H9 (cell line): ENCODE results near the gene TTC7B. TPM values are rescaled to one million over a fixed set of nuclear protein-coding genes. Genes with fewer than 3 reads are reported as not detected.

Source experiments
- DNase-seq: peaks from one replicate; pipeline ENCODE4 v3.0.0-alpha.2; 2017
- H2AFZ ChIP-seq: one replicate; pipeline ENCODE4 v1.6.1; 2013; ENCODE audit warnings: mild to moderate bottlenecking, low read length, control low read depth, moderate library complexity
- H2AK5ac ChIP-seq: 2 replicates; pipeline ENCODE4 v1.6.1; 2013; ENCODE audit warnings: low read length, control low read depth, mixed read lengths; ENCODE audit not compliant: insufficient read length
- H2BK120ac ChIP-seq: one replicate; pipeline ENCODE4 v1.6.1; 2013; ENCODE audit warnings: low read depth, mild to moderate bottlenecking, low read length, control low read depth, inconsistent platforms; ENCODE audit not compliant: poor library complexity, severe bottlenecking
- H2BK12ac ChIP-seq: 2 replicates; pipeline ENCODE4 v1.6.1; 2013; ENCODE audit warnings: low read length, control low read depth, mixed read lengths, low read depth; ENCODE audit not compliant: insufficient read length
- H2BK15ac ChIP-seq: 2 replicates; pipeline ENCODE4 v1.6.1; 2013; ENCODE audit warnings: low read depth, low read length, control low read depth
- H2BK20ac ChIP-seq: one replicate; pipeline ENCODE4 v1.6.1; 2013; ENCODE audit warnings: low read depth, mild to moderate bottlenecking, low read length, control low read depth, inconsistent platforms; ENCODE audit not compliant: poor library complexity, severe bottlenecking
- H2BK5ac ChIP-seq: 2 replicates; pipeline ENCODE4 v1.6.1; 2013; ENCODE audit warnings: low read length, control low read depth, mixed read lengths; ENCODE audit not compliant: insufficient read length
- H3K14ac ChIP-seq: 2 replicates; pipeline ENCODE4 v1.6.1; 2013; ENCODE audit warnings: low read length, control low read depth; ENCODE audit not compliant: insufficient read depth
- H3K18ac ChIP-seq: 2 replicates; pipeline ENCODE4 v1.6.1; 2013; ENCODE audit warnings: low read depth, mild to moderate bottlenecking, mixed read lengths, low read length, control low read depth; ENCODE audit not compliant: insufficient read length
- H3K23ac ChIP-seq: 2 replicates; pipeline ENCODE4 v1.6.1; 2013; ENCODE audit warnings: low read length, control low read depth, mixed read lengths, low read depth; ENCODE audit not compliant: insufficient read length
- H3K23me2 ChIP-seq: 2 replicates; pipeline ENCODE4 v1.6.1; 2013; ENCODE audit warnings: low read depth, mild to moderate bottlenecking, mixed read lengths, low read length, control low read depth; ENCODE audit not compliant: insufficient read length, poor library complexity, severe bottlenecking
- H3K27ac ChIP-seq: 2 replicates; pipeline ENCODE4 v1.5.1; 2013; ENCODE audit warnings: low read length, control low read depth, mixed read lengths, low read depth; ENCODE audit not compliant: insufficient read length
- H3K27me3 ChIP-seq: 2 replicates; pipeline ENCODE4 v1.6.1; 2013; ENCODE audit warnings: low read length, control low read depth, inconsistent platforms; ENCODE audit not compliant: insufficient read depth
- H3K4ac ChIP-seq: 2 replicates; pipeline ENCODE4 v1.6.1; 2013; ENCODE audit warnings: low read depth, mild to moderate bottlenecking, control low read depth, inconsistent platforms, low read length, moderate library complexity
- H3K4me1 ChIP-seq: 2 replicates; pipeline ENCODE4 v1.6.1; 2013; ENCODE audit warnings: low read length, control low read depth, inconsistent platforms; ENCODE audit not compliant: insufficient read depth
- H3K4me2 ChIP-seq: 2 replicates; pipeline ENCODE4 v1.6.1; 2013; ENCODE audit warnings: low read length, control low read depth, mixed read lengths; ENCODE audit not compliant: insufficient read length, insufficient read depth
- H3K56ac ChIP-seq: 2 replicates; pipeline ENCODE4 v1.6.1; 2013; ENCODE audit warnings: low read depth, mild to moderate bottlenecking, mixed read lengths, low read length, control low read depth; ENCODE audit not compliant: insufficient read length
- H3K79me1 ChIP-seq: 2 replicates; pipeline ENCODE4 v1.6.1; 2013; ENCODE audit warnings: low read depth, mild to moderate bottlenecking, moderate library complexity, low read length, control low read depth, inconsistent platforms; ENCODE audit not compliant: insufficient read depth, poor library complexity, severe bottlenecking
- H3K79me2 ChIP-seq: 2 replicates; pipeline ENCODE4 v1.6.1; 2013; ENCODE audit warnings: low read length, control low read depth, inconsistent platforms; ENCODE audit not compliant: insufficient read depth
- H3K9ac ChIP-seq: 2 replicates; pipeline ENCODE4 v1.6.1; 2013; ENCODE audit warnings: low read length, control low read depth, mixed read lengths; ENCODE audit not compliant: insufficient read length; ENCODE audit errors: extremely low read depth
- H3K9me3 ChIP-seq: one replicate; pipeline ENCODE4 v1.6.1; 2013; ENCODE audit warnings: low read depth, low read length, inconsistent platforms; ENCODE audit not compliant: control insufficient read depth
- H3T11ph ChIP-seq: one replicate; pipeline ENCODE4 v1.6.1; 2013; ENCODE audit warnings: mild to moderate bottlenecking, low read length, control low read depth, inconsistent platforms
- H4K20me1 ChIP-seq: one replicate; pipeline ENCODE4 v1.6.1; 2013; ENCODE audit not compliant: control insufficient read depth, insufficient read length, insufficient read depth
- H4K5ac ChIP-seq: 2 replicates; pipeline ENCODE4 v1.6.1; 2013; ENCODE audit warnings: low read depth, mild to moderate bottlenecking, mixed read lengths, low read length, control low read depth; ENCODE audit not compliant: insufficient read length
- H4K8ac ChIP-seq: replicated peaks from 2 replicates; pipeline ENCODE4 v1.6.1; 2013; ENCODE audit warnings: low read length, control low read depth, mixed read lengths, low read depth; ENCODE audit not compliant: insufficient read length
- H4K91ac ChIP-seq: 2 replicates; pipeline ENCODE4 v1.6.1; 2013; ENCODE audit warnings: low read depth, mild to moderate bottlenecking, moderate library complexity, mixed read lengths, low read length, control low read depth; ENCODE audit not compliant: insufficient read length
- H3K27ac Mint-ChIP-seq, 3 experiments: 2 replicates in 2 of 3; 3 replicates in 1 of 3; pipeline ENCODE4 v1.8.0; 2020 to 2021; ENCODE audit warnings: mixed read lengths in 3 of 3, mild to moderate bottlenecking in 1 of 3, moderate library complexity in 1 of 3
- H3K27me3 Mint-ChIP-seq: 2 replicates; pipeline ENCODE4 v1.8.0; 2021; ENCODE audit warnings: low read depth, mild to moderate bottlenecking, moderate library complexity, mixed read lengths
- H3K36me3 Mint-ChIP-seq, 3 experiments: 2 replicates in 2 of 3; 3 replicates in 1 of 3; pipeline ENCODE4 v1.8.0; 2020 to 2021; ENCODE audit warnings: low read depth in 3 of 3, mixed read lengths in 3 of 3; ENCODE audit not compliant: insufficient read depth in 1 of 3
- H3K4me1 Mint-ChIP-seq, 2 experiments: 2 replicates each; pipeline ENCODE4 v1.8.0; 2020; ENCODE audit warnings: mixed read lengths in 2 of 2
- H3K4me3 Mint-ChIP-seq, 2 experiments: 2 replicates in 1 of 2; 3 replicates in 1 of 2; pipeline ENCODE4 v1.8.0; 2020 to 2021; ENCODE audit warnings: mild to moderate bottlenecking in 2 of 2, mixed read lengths in 2 of 2, moderate library complexity in 1 of 2
- H3K9me3 Mint-ChIP-seq, 2 experiments: 2 replicates in 1 of 2; 3 replicates in 1 of 2; pipeline ENCODE4 v1.8.0; 2020; ENCODE audit warnings: mild to moderate bottlenecking in 2 of 2, mixed read lengths in 2 of 2, moderate library complexity in 1 of 2
- CTCF ChIP-seq: fragments of 200-600 bp; sonication (generic); conservative IDR thresholded peaks from 3 replicates; pipeline ENCODE4 v1.8.0; 2021; ENCODE audit warnings: antibody characterized with exemption, mild to moderate bottlenecking
- WGBS: extraction: QIAGEN DNeasy Blood & Tissue Kit; methylation state at CpG from one replicate; pipeline ENCODE4 v1.1.7; 2013; ENCODE audit warnings: missing lambda C conversion rate, low lambda C conversion rate, mixed read lengths; ENCODE audit not compliant: insufficient read length; ENCODE audit errors: extremely low coverage; 5-methylcytosine and 5-hydroxymethylcytosine counted together
- total RNA-seq: library from RNA; stranded (reverse); gene quantifications from 2 replicates; pipeline ENCODE4 v1.2.1, GENCODE V29; 2021

TTC7B gene
- total RNA-seq, 1 experiment from 2014 or later: 33.7 TPM

- H3K27me3 ChIP-seq: no peaks in the 10 kb centered on the region
- no peak overlapping the region for H3K4ac ChIP-seq
- Mint-ChIP-seq H3K4me1 (no peaks in the 10 kb centered on the region), H3K27ac (no peak overlapping the region), H3K27me3 (peaks cover 9% of the 10 kb centered on the region), H3K9me3 (peaks cover 0 to 5% of the 10 kb centered on the region in 2 experiments; a peak in 1 of 5 replicates), H3K36me3 (no peaks in the 10 kb centered on the region), H3K4me3 (no peak overlapping the region)
- H4K8ac ChIP-seq: no peak overlapping the region
- H3T11ph ChIP-seq: no peak overlapping the region
- no peak overlapping the region for H2BK20ac ChIP-seq
- H3K9ac ChIP-seq: no peak overlapping the region
- H3K14ac ChIP-seq: no peak overlapping the region
- no peaks in the 10 kb centered on the region for H3K79me2 ChIP-seq
- no peaks in the 10 kb centered on the region for H4K20me1 ChIP-seq
- H3K23ac ChIP-seq: no peak overlapping the region
- no peak overlapping the region for H2BK15ac ChIP-seq
- H3K4me1 ChIP-seq: no peaks in the 10 kb centered on the region
- H3K9me3 ChIP-seq: no peaks in the 10 kb centered on the region
- DNase-seq: no peak
- H3K18ac ChIP-seq: no peak overlapping the region
- H3K4me2 ChIP-seq: no peak overlapping the region
- no peak overlapping the region for H2BK120ac ChIP-seq
- no peak overlapping the region for H2AFZ ChIP-seq
- no CpG with 5 or more reads among the region's 9 CpGs for WGBS
- no peaks in the 10 kb centered on the region for H3K79me1 ChIP-seq
- no peak for TF ChIP-seq CTCF
- H3K23me2 ChIP-seq: no peaks in the 10 kb centered on the region
- no peak overlapping the region for H3K56ac ChIP-seq
- H4K5ac ChIP-seq: no peak overlapping the region
- no peak overlapping the region for H3K27ac ChIP-seq
- no peak overlapping the region for H4K91ac ChIP-seq
- H2BK5ac ChIP-seq: no peak overlapping the region
- no peak overlapping the region for H2AK5ac ChIP-seq
- no peak overlapping the region for H2BK12ac ChIP-seq
Observed at GRCh38 chr14:90837355-90837754, 21.1 kb upstream of the TTC7B start.
